Endodermal cell (in vitro differentiated cells): ENCODE measurements around the gene NUDT22. TPM values are rescaled to one million over a fixed set of nuclear protein-coding genes. Genes with fewer than 3 reads are reported as not detected.
A peak's percentile ranks its signal among the peaks of the same experiment; 100 is the strongest.

Experiments used
- DNase-seq: peaks from one replicate; pipeline ENCODE4 v3.0.0-alpha.2; 2017
- H3K27ac ChIP-seq: 2 replicates; pipeline ENCODE4 v1.5.1; 2013; ENCODE audit warnings: mild to moderate bottlenecking, low read depth, low read length, moderate library complexity
- H3K27me3 ChIP-seq: 2 replicates; pipeline ENCODE4 v1.6.1; 2013; ENCODE audit warnings: mild to moderate bottlenecking, low read length, moderate library complexity; ENCODE audit not compliant: insufficient read depth, control insufficient read depth, poor library complexity, severe bottlenecking
- H3K36me3 ChIP-seq: 2 replicates; pipeline ENCODE4 v1.7.0; 2013; ENCODE audit warnings: mild to moderate bottlenecking, low read length, moderate library complexity; ENCODE audit not compliant: control insufficient read depth, insufficient read depth
- H3K4me1 ChIP-seq: one replicate; pipeline ENCODE4 v1.7.0; 2013; ENCODE audit warnings: low read length; ENCODE audit not compliant: control insufficient read depth, insufficient read depth
- H3K4me3 ChIP-seq: 2 replicates; pipeline ENCODE4 v1.5.1; 2013; ENCODE audit warnings: mild to moderate bottlenecking, low read length, moderate library complexity
- H3K9ac ChIP-seq: 2 replicates; pipeline ENCODE4 v1.6.1; 2013; ENCODE audit warnings: mild to moderate bottlenecking, low read length, moderate library complexity; ENCODE audit not compliant: poor library complexity, severe bottlenecking; ENCODE audit errors: extremely low read depth
- H3K9me3 ChIP-seq: 2 replicates; pipeline ENCODE4 v1.6.1; 2013; ENCODE audit warnings: mild to moderate bottlenecking, low read length, moderate library complexity; ENCODE audit not compliant: control insufficient read depth
- H3K27ac Mint-ChIP-seq: 2 replicates; pipeline ENCODE4 v1.8.0; 2020; ENCODE audit warnings: mixed read lengths
- H3K27me3 Mint-ChIP-seq: 2 replicates; pipeline ENCODE4 v1.8.0; 2021; ENCODE audit warnings: mild to moderate bottlenecking, mixed read lengths; ENCODE audit not compliant: insufficient read depth
- H3K36me3 Mint-ChIP-seq: 2 replicates; pipeline ENCODE4 v1.8.0; 2020; ENCODE audit warnings: low read depth, mixed read lengths
- H3K4me1 Mint-ChIP-seq: 2 replicates; pipeline ENCODE4 v1.8.0; 2020; ENCODE audit warnings: mixed read lengths
- H3K4me3 Mint-ChIP-seq: 2 replicates; pipeline ENCODE4 v1.8.0; 2020; ENCODE audit warnings: mild to moderate bottlenecking, moderate library complexity, mixed read lengths
- H3K9me3 Mint-ChIP-seq: 2 replicates; pipeline ENCODE4 v1.8.0; 2020; ENCODE audit warnings: mild to moderate bottlenecking, mixed read lengths
- CTCF ChIP-seq: fragments of 200-600 bp; sonication (generic); conservative IDR thresholded peaks from 2 replicates; pipeline ENCODE4 v1.5.0; 2021; ENCODE audit warnings: antibody characterized with exemption, mild to moderate bottlenecking
- WGBS, 2 experiments: methylation state at CpG; one replicate each; pipeline versions ENCODE4 v1.1.5 to v1.1.7; 2013; ENCODE audit warnings: missing lambda C conversion rate in 2 of 2, mixed read lengths in 1 of 2; ENCODE audit not compliant: insufficient coverage in 1 of 2, insufficient read length in 1 of 2; 5-methylcytosine and 5-hydroxymethylcytosine counted together
- total RNA-seq, 2 donors: library from RNA; stranded (reverse); fragmentation: NEBNext Ultra II Directional in 1 of 2; extraction: Animal tissue kit (Norgen Biotek cat#: 25700) in 1 of 2; gene quantifications; 2 replicates in 1 of 2; 3 replicates in 1 of 2; pipeline ENCODE4 v1.2.1, GENCODE V29; 2021

NUDT22 gene
- total RNA-seq, 2 donors from 2014 or later = 54.4 to 55.9 TPM

- Histone ChIP-seq H3K4me3 (no peak overlapping the region), H3K36me3 (no peaks in the 10 kb centered on the region), H3K4me1 (peaks cover 6% of the 10 kb centered on the region), H3K9me3 (peaks cover 1% of the 10 kb centered on the region), H3K27me3 (no peaks in the 10 kb centered on the region), H3K9ac (no peak overlapping the region), H3K27ac (no peak overlapping the region)
- peaks cover 9% of the 10 kb centered on the region for H3K36me3 Mint-ChIP-seq
- H3K27ac Mint-ChIP-seq = no peak overlapping the region
- no peak for DNase-seq
- TF ChIP-seq CTCF = no peak
- 96 to 99% methylated on average over 12 of the region's 12 CpGs for WGBS, 2 experiments
- peaks cover 3% of the 10 kb centered on the region for H3K9me3 Mint-ChIP-seq
- H3K4me3 Mint-ChIP-seq = no peak overlapping the region
- peaks cover 2% of the 10 kb centered on the region for H3K27me3 Mint-ChIP-seq
- H3K4me1 Mint-ChIP-seq = peaks cover 8% of the 10 kb centered on the region
These were observed 47.0 kb upstream of the NUDT22 start for GRCh38 chr11:64178951-64179639.

GRCh38 chr11:64180891-64181290 is 45.2 kb upstream of the NUDT22 start:
- Mint-ChIP-seq H3K4me3 (no peak overlapping the region), H3K27ac (no peak overlapping the region), H3K27me3 (no peaks in the 10 kb centered on the region), H3K36me3 (peaks cover 9% of the 10 kb centered on the region), H3K4me1 (peaks cover 10% of the 10 kb centered on the region), H3K9me3 (no peaks in the 10 kb centered on the region)
- Histone ChIP-seq H3K4me1 (peaks cover 6% of the 10 kb centered on the region), H3K36me3 (no peaks in the 10 kb centered on the region), H3K9me3 (no peaks in the 10 kb centered on the region), H3K27ac (no peak overlapping the region), H3K9ac (no peak overlapping the region), H3K27me3 (no peaks in the 10 kb centered on the region), H3K4me3 (no peak overlapping the region)
- 89 to 92% methylated on average over 3 to 5 of the region's 5 CpGs for WGBS, 2 experiments
- no peak for TF ChIP-seq CTCF
- no peak for DNase-seq

GRCh38 chr11:64181506-64182411 is 44.3 kb upstream of the NUDT22 start:
- Histone ChIP-seq H3K27ac (peak overlapping the region; percentile 30), H3K4me1 (peaks cover 6% of the 10 kb centered on the region), H3K9ac (no peak overlapping the region), H3K36me3 (no peaks in the 10 kb centered on the region), H3K27me3 (no peaks in the 10 kb centered on the region), H3K4me3 (no peak overlapping the region), H3K9me3 (no peaks in the 10 kb centered on the region)
- no peaks in the 10 kb centered on the region for H3K9me3 Mint-ChIP-seq
- TF ChIP-seq CTCF = no peak
- H3K36me3 Mint-ChIP-seq = peaks cover 9% of the 10 kb centered on the region
- H3K27me3 Mint-ChIP-seq = no peaks in the 10 kb centered on the region
- peak overlapping the region; percentile 22 for H3K4me3 Mint-ChIP-seq
- WGBS, 2 experiments = 61 to 84% methylated on average over 5 to 17 of the region's 17 CpGs
- peak overlapping the region; percentile 72 for H3K27ac Mint-ChIP-seq
- peaks cover 10% of the 10 kb centered on the region for H3K4me1 Mint-ChIP-seq
- peak; percentile 93 for DNase-seq
